Measurements from ENCODE around the gene FAM110A. TPM values are rescaled to one million over a fixed set of nuclear protein-coding genes. Genes with fewer than 3 reads are reported as not detected.

FAM110A gene
- total and polyA plus RNA-seq, 2 of the 8 experiments (the other 6 are each of a cell fraction or from before 2014, with no cell fraction given) = 10.1 to 10.9 TPM

GRCh38 chr20:845226-845868, 11.8 kb downstream of the FAM110A start:
- CTCF ChIA-PET (ENCODE audit: partially characterized antibody) = interaction anchor here (0.8 to 1.0 kb wide), 2 partner anchors 9 to 30 kb away, joined by 3 read pairs; no protein-coding TSS in a partner anchor
- 23% methylated on average over 24 of the region's 50 CpGs; no CpG with 5 or more reads in 1 of the 2 experiments for WGBS, 2 experiments (ENCODE audit: extremely low coverage in 1 of 2, insufficient coverage in 1 of 2, insufficient read length in 1 of 2, insufficient replicate concordance in 2 of 2, low coverage in 1 of 2, low lambda C conversion rate in 2 of 2, missing lambda C conversion rate in 1 of 2)
- Histone ChIP-seq H2BK5ac (ENCODE audit: low read depth, low read length) (no peak overlapping the region), H2BK20ac (ENCODE audit: low read length) (no peak overlapping the region), H3K36me3 (ENCODE audit: control insufficient read depth in 2 of 4, insufficient read depth in 4 of 4, low read length in 3 of 4) (no peaks in the 10 kb centered on the region), H4K20me1 (replicated peaks in 1 of 2; ENCODE audit: control insufficient read depth in 1 of 2, insufficient read depth in 2 of 2, low read length in 2 of 2) (peaks cover 7 to 19% of the 10 kb centered on the region in 2 experiments), H3K79me2 (ENCODE audit: control insufficient read depth in 1 of 2, insufficient read depth in 2 of 2, low read length in 2 of 2) (no peaks in the 10 kb centered on the region), H3K9ac (replicated peaks in 1 of 4; ENCODE audit: extremely low read depth in 1 of 4, low read depth in 3 of 4, low read length in 3 of 4) (no peak overlapping the region), H2BK120ac (replicated peaks; ENCODE audit: low read depth, low read length) (no peak overlapping the region), H2AK5ac (ENCODE audit: low read depth, low read length) (no peak overlapping the region), H3K4me3 (ENCODE audit: extremely low read depth in 1 of 4, insufficient read depth in 2 of 4, low read depth in 3 of 4, low read length in 4 of 4) (peak overlapping the region; percentile 43 to 76 (median 58)), H2AFZ (ENCODE audit: low read length) (no peak overlapping the region), H3K14ac (ENCODE audit: insufficient read length) (no peak overlapping the region), H2BK12ac (ENCODE audit: low read depth, low read length) (no peak overlapping the region), H3K56ac (replicated peaks; ENCODE audit: insufficient read length, low read depth, low read length) (no peak overlapping the region), H3K4me1 (replicated peaks in 1 of 4; ENCODE audit: control insufficient read depth in 3 of 4, insufficient read depth in 4 of 4, low read length in 3 of 4) (peaks cover 3 to 33% (median 15%) of the 10 kb centered on the region in 4 experiments), H3K27ac (ENCODE audit: low read depth, low read length) (no peak overlapping the region), H3K4me2 (ENCODE audit: insufficient read depth in 1 of 2, low read depth in 2 of 2, low read length in 2 of 2) (peak overlapping the region; percentile 79 to 84), H3K27me3 (replicated peaks in 1 of 4; ENCODE audit: control insufficient read depth in 3 of 4, extremely low read depth in 1 of 4, insufficient read depth in 3 of 4, low read length in 3 of 4) (peaks cover 2 to 42% (median 35%) of the 10 kb centered on the region in 4 experiments), H3K18ac (ENCODE audit: extremely low read depth, low read length) (no peak overlapping the region; the same call in 1 of the 2 replicates), H4K91ac (replicated peaks; ENCODE audit: insufficient read length, low read length) (peak overlapping the region; percentile 65), H3K4ac (replicated peaks; ENCODE audit: insufficient read length, low read depth, low read length) (no peak overlapping the region), H3K9me3 (ENCODE audit: insufficient read depth in 2 of 2, low read depth in 1 of 2, low read length in 1 of 2) (no peaks in the 10 kb centered on the region), H3K23me2 (ENCODE audit: low read depth, low read length) (peaks cover 24% of the 10 kb centered on the region; the same call in 1 of the 2 replicates), H3K79me1 (ENCODE audit: low read depth, low read length) (no peaks in the 10 kb centered on the region; the same call in 1 of the 2 replicates), H2BK15ac (ENCODE audit: low read length) (no peak overlapping the region), H4K5ac (ENCODE audit: insufficient read length, low read depth, low read length) (no peak overlapping the region), H4K8ac (ENCODE audit: extremely low read depth, insufficient read depth, low read length) (peak overlapping the region; percentile 78; the same call in 1 of the 2 replicates), H3K23ac (ENCODE audit: insufficient read length) (no peak overlapping the region)
- TF ChIP-seq POLR2AphosphoS5 (IDR thresholded peaks at IDR 0.05; ENCODE audit: low read depth, low read length) (no peak), CTCF (IDR thresholded peaks at IDR 0.05; ENCODE audit: control extremely low read depth in 1 of 3, insufficient read depth in 1 of 3, low read depth in 1 of 3, low read length in 3 of 3) (no peak), RFX5 (IDR thresholded peaks at IDR 0.05; ENCODE audit: borderline replicate concordance, low read depth, low read length) (no peak), SUZ12 (IDR thresholded peaks at IDR 0.05; ENCODE audit: low read length) (peak; percentile 46; the same call in 1 of the 2 replicates), ASH2L (IDR thresholded peaks at IDR 0.05; ENCODE audit: low read length) (peak; percentile 7), CREB1 (IDR thresholded peaks at IDR 0.05) (no peak), BACH1 (IDR thresholded peaks at IDR 0.05; ENCODE audit: low read length) (no peak)
- TF ChIP-seq, protein P1, sequence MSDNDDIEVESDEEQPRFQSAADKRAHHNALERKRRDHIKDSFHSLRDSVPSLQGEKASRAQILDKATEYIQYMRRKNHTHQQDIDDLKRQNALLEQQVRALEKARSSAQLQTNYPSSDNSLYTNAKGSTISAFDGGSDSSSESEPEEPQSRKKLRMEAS (IDR thresholded peaks at IDR 0.05) = no peak
- FAIRE-seq (no peak), DNase-seq (ENCODE audit: low read depth in 1 of 2, low spot score in 2 of 2) (peak in 1 of 2 experiments; percentile 58)
- POLR2A ChIA-PET (ENCODE audit: partially characterized antibody) = interaction anchor here (1.1 kb wide), 1 partner anchor 10 kb away, joined by 3 read pairs; no protein-coding TSS in a partner anchor
